H1 (cell line): ENCODE measurements around the gene PLCH2. TPM values are rescaled to one million over a fixed set of nuclear protein-coding genes. Genes with fewer than 3 reads are reported as not detected.

Experiments used
- CTCF ChIA-PET: fragments of 300-600 bp; sonication (Branson Sonifier 250); formaldehyde crosslinking; loops from one replicate; lab custom pipeline; 2021; ENCODE audit not compliant: partially characterized antibody; lab: Charles Lee
- POLR2A ChIA-PET: fragments of 300-600 bp; sonication (Branson Sonifier 250); formaldehyde crosslinking; loops from one replicate; lab custom pipeline; 2021; ENCODE audit warnings: inconsistent platforms; ENCODE audit not compliant: partially characterized antibody; lab: Charles Lee
- DNase-seq, 2 experiments: peaks; one replicate each; pipeline versions ENCODE4 v3.0.0 to v3.0.0-alpha.2; 2010 to 2022; ENCODE audit warnings: low spot score in 2 of 2, low read depth in 1 of 2, mixed read lengths in 1 of 2
- FAIRE-seq: peaks from 2 replicates; lab custom pipeline; 2011; peaks lifted over from hg19 to GRCh38; lab: Jason Lieb, UNC
- H2AFZ ChIP-seq: 2 replicates; pipeline ENCODE4 v1.8.1; 2012; ENCODE audit warnings: low read length, inconsistent platforms
- H2AK5ac ChIP-seq: 2 replicates; pipeline ENCODE4 v1.6.1; 2013; ENCODE audit warnings: low read depth, low read length
- H2BK120ac ChIP-seq: replicated peaks from 2 replicates; pipeline ENCODE3; 2013; ENCODE audit warnings: low read depth, low read length, inconsistent platforms
- H2BK12ac ChIP-seq: 2 replicates; pipeline ENCODE4 v1.6.1; 2013; ENCODE audit warnings: low read depth, low read length
- H2BK15ac ChIP-seq: 2 replicates; pipeline ENCODE4 v1.6.1; 2013; ENCODE audit warnings: low read length
- H2BK20ac ChIP-seq: 2 replicates; pipeline ENCODE4 v1.6.1; 2013; ENCODE audit warnings: low read length
- H2BK5ac ChIP-seq: 2 replicates; pipeline ENCODE4 v1.6.1; 2013; ENCODE audit warnings: low read depth, low read length
- H3K14ac ChIP-seq: 2 replicates; pipeline ENCODE4 v1.6.1; 2013; ENCODE audit warnings: inconsistent platforms; ENCODE audit not compliant: insufficient read length
- H3K18ac ChIP-seq: 2 replicates; pipeline ENCODE4 v1.6.1; 2013; ENCODE audit warnings: low read length; ENCODE audit errors: extremely low read depth
- H3K23ac ChIP-seq: 2 replicates; pipeline ENCODE4 v1.6.1; 2013; ENCODE audit warnings: inconsistent platforms; ENCODE audit not compliant: insufficient read length
- H3K23me2 ChIP-seq: 2 replicates; pipeline ENCODE4 v1.6.1; 2013; ENCODE audit warnings: low read depth, low read length
- H3K27ac ChIP-seq: 2 replicates; pipeline ENCODE4 v1.6.1; 2011; ENCODE audit warnings: low read depth, low read length, inconsistent platforms
- H3K27me3 ChIP-seq, 4 experiments: replicated peaks in 1 of 4; 1 replicate in 1 of 4; 2 replicates in 3 of 4; pipeline versions ENCODE4 v1.6.1 to v1.8.1; 2011 to 2013; ENCODE audit warnings: low read length in 3 of 4, mild to moderate bottlenecking in 3 of 4, inconsistent platforms in 2 of 4, mixed read lengths in 2 of 4, moderate library complexity in 1 of 4; ENCODE audit not compliant: control insufficient read depth in 3 of 4, insufficient read depth in 3 of 4; ENCODE audit errors: extremely low read depth in 1 of 4
- H3K36me3 ChIP-seq, 4 experiments: 2 replicates each; pipeline versions ENCODE4 v1.6.1 to v1.8.1; 2011 to 2013; ENCODE audit warnings: mild to moderate bottlenecking in 4 of 4, low read length in 3 of 4, moderate library complexity in 2 of 4, control low read depth in 1 of 4, inconsistent platforms in 1 of 4; ENCODE audit not compliant: insufficient read depth in 4 of 4, control insufficient read depth in 2 of 4
- H3K4ac ChIP-seq: replicated peaks from 2 replicates; pipeline ENCODE3; 2013; ENCODE audit warnings: low read length, low read depth, mixed read lengths, inconsistent platforms; ENCODE audit not compliant: insufficient read length
- H3K4me1 ChIP-seq, 4 experiments: replicated peaks in 1 of 4; 1 replicate in 1 of 4; 2 replicates in 3 of 4; pipeline versions ENCODE4 v1.6.1 to v1.8.1; 2011 to 2013; ENCODE audit warnings: low read length in 3 of 4, inconsistent platforms in 2 of 4, mixed read lengths in 1 of 4; ENCODE audit not compliant: insufficient read depth in 4 of 4, control insufficient read depth in 3 of 4
- H3K4me2 ChIP-seq, 2 experiments: 2 replicates each; pipeline versions ENCODE4 v1.6.1 to v1.8.1; 2011 to 2013; ENCODE audit warnings: low read depth in 2 of 2, low read length in 2 of 2, control low read depth in 1 of 2, inconsistent platforms in 1 of 2, mild to moderate bottlenecking in 1 of 2; ENCODE audit not compliant: insufficient read depth in 1 of 2
- H3K4me3 ChIP-seq, 4 experiments: fragments of 200-600, 300-600 bp in 1 of 4; sonication (generic), shearing (Covaris generic), sonication (Bioruptor Twin) in 1 of 4; 2 replicates each; pipeline versions ENCODE4 v1.5.1 to v1.8.1; 2011 to 2016; ENCODE audit warnings: low read length in 4 of 4, low read depth in 3 of 4, control low read depth in 2 of 4, inconsistent platforms in 2 of 4, mild to moderate bottlenecking in 2 of 4, mixed read lengths in 1 of 4, moderate library complexity in 1 of 4; ENCODE audit not compliant: insufficient read depth in 2 of 4; ENCODE audit errors: extremely low read depth in 1 of 4
- H3K56ac ChIP-seq: replicated peaks from 2 replicates; pipeline ENCODE3; 2013; ENCODE audit warnings: low read depth, mild to moderate bottlenecking, mixed read lengths, low read length, inconsistent platforms; ENCODE audit not compliant: insufficient read length
- H3K79me1 ChIP-seq: 2 replicates; pipeline ENCODE4 v1.6.1; 2013; ENCODE audit warnings: low read depth, low read length, control low read depth
- H3K79me2 ChIP-seq, 2 experiments: 2 replicates each; pipeline versions ENCODE4 v1.6.1 to v1.8.1; 2012 to 2013; ENCODE audit warnings: low read length in 2 of 2, mild to moderate bottlenecking in 2 of 2, inconsistent platforms in 1 of 2; ENCODE audit not compliant: insufficient read depth in 2 of 2, control insufficient read depth in 1 of 2
- H3K9ac ChIP-seq, 4 experiments: replicated peaks in 1 of 4; 1 replicate in 1 of 4; 2 replicates in 3 of 4; pipeline versions ENCODE4 v1.6.1 to v1.8.1; 2011 to 2013; ENCODE audit warnings: low read depth in 3 of 4, low read length in 3 of 4, control low read depth in 2 of 4, mild to moderate bottlenecking in 2 of 4, moderate library complexity in 2 of 4, inconsistent platforms in 1 of 4; ENCODE audit errors: extremely low read depth in 1 of 4
- H3K9me3 ChIP-seq, 2 experiments: 2 replicates each; pipeline versions ENCODE4 v1.6.1 to v1.8.1; 2012 to 2013; ENCODE audit warnings: mild to moderate bottlenecking in 2 of 2, moderate library complexity in 2 of 2, control low read depth in 1 of 2, inconsistent platforms in 1 of 2, low read depth in 1 of 2, low read length in 1 of 2, mixed read lengths in 1 of 2; ENCODE audit not compliant: insufficient read depth in 2 of 2
- H4K20me1 ChIP-seq, 2 experiments: replicated peaks in 1 of 2; 2 replicates each; pipeline versions ENCODE3 to v1.8.1; 2011 to 2013; ENCODE audit warnings: inconsistent platforms in 2 of 2, low read length in 2 of 2, mild to moderate bottlenecking in 1 of 2; ENCODE audit not compliant: insufficient read depth in 2 of 2, control insufficient read depth in 1 of 2
- H4K5ac ChIP-seq: 2 replicates; pipeline ENCODE4 v1.6.1; 2013; ENCODE audit warnings: low read length, low read depth, mixed read lengths, inconsistent platforms; ENCODE audit not compliant: insufficient read length
- H4K8ac ChIP-seq: 2 replicates; pipeline ENCODE4 v1.8.0; 2013; ENCODE audit warnings: mild to moderate bottlenecking, moderate library complexity, low read length, inconsistent platforms; ENCODE audit not compliant: insufficient read depth; ENCODE audit errors: extremely low read depth
- H4K91ac ChIP-seq: replicated peaks from 2 replicates; pipeline ENCODE3; 2013; ENCODE audit warnings: low read length, mixed read lengths, inconsistent platforms; ENCODE audit not compliant: insufficient read length
- ATF3 ChIP-seq: IDR thresholded peaks from 2 replicates; pipeline ENCODE4 v1.6.1; 2011; ENCODE audit warnings: low read depth, mild to moderate bottlenecking, low read length; ENCODE audit not compliant: insufficient read depth
- CHD2 ChIP-seq: IDR thresholded peaks from 2 replicates; pipeline ENCODE4 v1.6.1; 2012; ENCODE audit warnings: low read length, improper control_type of control experiment
- GABPA ChIP-seq: IDR thresholded peaks from 2 replicates; pipeline ENCODE4 v1.6.1; 2011; ENCODE audit warnings: mild to moderate bottlenecking, low read length, moderate library complexity, borderline replicate concordance; ENCODE audit not compliant: insufficient read depth
- POLR2AphosphoS5 ChIP-seq: IDR thresholded peaks from 2 replicates; pipeline ENCODE4 v1.6.1; 2011; ENCODE audit warnings: low read depth, low read length
- RFX5 ChIP-seq: IDR thresholded peaks from 2 replicates; pipeline ENCODE4 v1.6.1; 2011; ENCODE audit warnings: low read depth, low read length, improper control_type of control experiment, borderline replicate concordance
- SP2 ChIP-seq: IDR thresholded peaks from 2 replicates; pipeline ENCODE4 v1.6.1; 2012; ENCODE audit warnings: mild to moderate bottlenecking, low read length, inconsistent platforms
- SUZ12 ChIP-seq: fragments of 200-600 bp; sonication (generic); IDR thresholded peaks from 2 replicates; pipeline ENCODE4 v1.6.1; 2012; ENCODE audit warnings: mild to moderate bottlenecking, inconsistent platforms, low read length, moderate library complexity, mixed read lengths
- WGBS, 2 experiments: shearing (Covaris generic) in 1 of 2; methylation state at CpG; one replicate each; pipeline versions ENCODE4 v1.1.6 to v1.1.7; 2013 to 2015; ENCODE audit warnings: low lambda C conversion rate in 2 of 2, mixed read lengths in 2 of 2, inconsistent platforms in 1 of 2, low coverage in 1 of 2, missing lambda C conversion rate in 1 of 2; ENCODE audit not compliant: insufficient replicate concordance in 2 of 2, insufficient coverage in 1 of 2, insufficient read length in 1 of 2; ENCODE audit errors: extremely low coverage in 1 of 2, missing lambda C conversion rate in 1 of 2; 5-methylcytosine and 5-hydroxymethylcytosine counted together
- polyA plus RNA-seq, 7 experiments: library from polyadenylated mRNA; depleted of rRNA in 3 of 7; stranded (reverse) in 5 of 7; unstranded in 2 of 7; fragments of >200 nt in 5 of 7; fragments of 200-250 nt in 2 of 7; gene quantifications; 1 replicate in 5 of 7; 2 replicates in 1 of 7; 4 replicates in 1 of 7; pipeline versions ENCODE4 v1.2.1 to v1.2.3, GENCODE V29; 2011 to 2013; ENCODE audit warnings: missing spikeins in 2 of 7, mixed read lengths in 2 of 7
- total RNA-seq: library from RNA; stranded (reverse); fragmentation: NEBNext Ultra II Directional; extraction: Animal tissue kit (Norgen Biotek cat#: 25700); gene quantifications from 2 replicates; pipeline ENCODE4 v1.2.1, GENCODE V29; 2021
- TF ChIP-seq, protein P1 (sequence below), 3 experiments: IDR thresholded peaks; 1 replicate in 2 of 3; 2 replicates in 1 of 3; pipeline versions ENCODE4 v1.5.1 to v1.6.1; 2011; ENCODE audit warnings: low read length in 3 of 3, mild to moderate bottlenecking in 3 of 3, inconsistent platforms in 2 of 3, low read depth in 1 of 3, moderate library complexity in 1 of 3; ENCODE audit not compliant: insufficient read depth in 1 of 3; ENCODE audit errors: control extremely low read depth in 1 of 3

Gene PLCH2
- total and polyA plus RNA-seq, 2 of the 8 experiments (the other 6 are each of a cell fraction or from before 2014, with no cell fraction given): 0.14 to 0.19 TPM

DNA sequence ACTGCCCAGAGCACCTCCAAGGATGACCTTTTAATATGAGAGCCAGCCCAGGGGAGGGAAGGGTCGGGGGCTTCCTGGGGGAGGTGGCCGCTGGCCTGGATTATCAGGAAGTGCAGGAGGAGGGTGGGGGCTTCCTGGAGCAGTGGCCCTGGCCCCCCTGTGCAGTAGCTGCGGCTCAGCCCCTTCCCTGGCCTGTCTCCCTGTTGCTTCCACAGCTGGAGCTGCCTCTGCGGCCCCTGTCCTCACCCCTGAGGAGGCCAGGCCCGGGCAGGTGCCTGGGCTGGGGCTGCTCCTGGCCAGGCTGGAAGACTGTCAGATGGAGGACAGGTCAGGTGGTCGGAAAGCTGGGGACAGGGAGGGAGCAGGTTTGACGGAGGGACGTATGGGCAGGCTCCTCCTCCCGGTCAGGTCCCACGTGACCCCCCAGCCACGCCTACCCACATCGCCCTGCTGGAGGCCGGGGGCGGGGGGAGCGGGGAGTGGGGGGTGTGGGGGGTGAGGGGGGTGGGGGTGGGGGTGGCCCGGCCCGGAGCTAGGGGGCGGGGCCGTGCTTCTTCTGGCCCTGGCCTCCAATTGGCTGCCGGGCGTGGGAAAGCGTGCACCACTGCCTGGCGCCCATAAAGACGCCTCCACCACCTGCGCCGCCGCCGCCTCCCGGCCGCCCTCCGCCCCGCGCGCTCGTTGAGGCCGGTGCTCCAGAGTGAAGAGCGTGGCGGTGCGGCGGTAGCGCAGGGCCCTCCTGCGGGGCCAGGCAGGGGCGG lies 69.8 kb downstream of the PLCH2 start:
- H3K79me1 ChIP-seq: no peaks in the 10 kb centered on the region
- FAIRE-seq (no peak), DNase-seq (peak; percentile 78 to 91)
- peak overlapping the region; percentile 82 for H3K56ac ChIP-seq
- H4K8ac ChIP-seq: peak overlapping the region; percentile 88
- no peak overlapping the region for H3K14ac ChIP-seq
- POLR2A ChIA-PET: interaction anchor here (0.5 to 1.7 kb wide), 6 partner anchors 9 to 807 kb away, joined by 3 to 5 read pairs (median 4); partner anchors contain the start of genes HES5 and PANK4
- H2BK120ac ChIP-seq: no peak overlapping the region
- no peak overlapping the region for H3K23ac ChIP-seq
- H2AK5ac ChIP-seq: no peak overlapping the region
- H4K5ac ChIP-seq: peak overlapping the region; percentile 90
- H2AFZ ChIP-seq: no peak overlapping the region
- no peaks in the 10 kb centered on the region for H3K36me3 ChIP-seq
- peaks cover 0 to 15% (median 8%) of the 10 kb centered on the region in 4 experiments; a peak in 4 of 7 replicates for H3K27me3 ChIP-seq
- no peak overlapping the region for H2BK15ac ChIP-seq
- no peak overlapping the region for H2BK12ac ChIP-seq
- H3K18ac ChIP-seq: peak overlapping the region; percentile 78
- CTCF ChIA-PET: interaction anchor here (0.7 to 3.3 kb wide), 7 partner anchors 11 to 947 kb away, joined by 3 to 16 read pairs (median 4); partner anchors contain the start of gene PEX10
- no peak overlapping the region for H3K27ac ChIP-seq
- H2BK20ac ChIP-seq: no peak overlapping the region
- no peaks in the 10 kb centered on the region for H3K79me2 ChIP-seq
- peak overlapping the region in 3 of 4 experiments; percentile 34 to 44 (median 39); a peak in 2 of 7 replicates for H3K9ac ChIP-seq
- no peaks in the 10 kb centered on the region for H3K9me3 ChIP-seq
- peak overlapping the region; percentile 82 to 92 for H3K4me2 ChIP-seq
- peaks cover 0 to 31% (median 28%) of the 10 kb centered on the region in 4 experiments; a peak in 6 of 7 replicates for H3K4me1 ChIP-seq
- H3K4ac ChIP-seq: peak overlapping the region; percentile 96
- WGBS, 2 experiments: 12% methylated on average over 8 of the region's 43 CpGs; no CpG with 5 or more reads in 1 of the 2 experiments
- peaks cover 10% of the 10 kb centered on the region; the same call in 1 of the 2 replicates for H3K23me2 ChIP-seq
- H4K20me1 ChIP-seq: no peaks in the 10 kb centered on the region
- peak overlapping the region; percentile 87 for H2BK5ac ChIP-seq
- H3K4me3 ChIP-seq: peak overlapping the region; percentile 51 to 75 (median 63)
- H4K91ac ChIP-seq: peak overlapping the region; percentile 91
- peak; percentile 48; the same call in 1 of the 2 replicates for TF ChIP-seq ATF3
- no peak for TF ChIP-seq SP2
- no peak for TF ChIP-seq GABPA
- TF ChIP-seq POLR2AphosphoS5: 0 out of 2 replicates have a peak, but pooled peaks have one; percentile 33
- no peak for TF ChIP-seq RFX5
- TF ChIP-seq, protein P1, sequence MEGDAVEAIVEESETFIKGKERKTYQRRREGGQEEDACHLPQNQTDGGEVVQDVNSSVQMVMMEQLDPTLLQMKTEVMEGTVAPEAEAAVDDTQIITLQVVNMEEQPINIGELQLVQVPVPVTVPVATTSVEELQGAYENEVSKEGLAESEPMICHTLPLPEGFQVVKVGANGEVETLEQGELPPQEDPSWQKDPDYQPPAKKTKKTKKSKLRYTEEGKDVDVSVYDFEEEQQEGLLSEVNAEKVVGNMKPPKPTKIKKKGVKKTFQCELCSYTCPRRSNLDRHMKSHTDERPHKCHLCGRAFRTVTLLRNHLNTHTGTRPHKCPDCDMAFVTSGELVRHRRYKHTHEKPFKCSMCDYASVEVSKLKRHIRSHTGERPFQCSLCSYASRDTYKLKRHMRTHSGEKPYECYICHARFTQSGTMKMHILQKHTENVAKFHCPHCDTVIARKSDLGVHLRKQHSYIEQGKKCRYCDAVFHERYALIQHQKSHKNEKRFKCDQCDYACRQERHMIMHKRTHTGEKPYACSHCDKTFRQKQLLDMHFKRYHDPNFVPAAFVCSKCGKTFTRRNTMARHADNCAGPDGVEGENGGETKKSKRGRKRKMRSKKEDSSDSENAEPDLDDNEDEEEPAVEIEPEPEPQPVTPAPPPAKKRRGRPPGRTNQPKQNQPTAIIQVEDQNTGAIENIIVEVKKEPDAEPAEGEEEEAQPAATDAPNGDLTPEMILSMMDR (IDR thresholded peaks at IDR 0.05; ENCODE audit: control extremely low read depth in 1 of 3, insufficient read depth in 1 of 3, low read depth in 1 of 3, low read length in 3 of 3): no peak
- TF ChIP-seq SUZ12: no peak
- TF ChIP-seq CHD2: no peak
